ENCODE results near the gene PRR23E. TPM values are rescaled to one million over a fixed set of nuclear protein-coding genes. Genes with fewer than 3 reads are reported as not detected.

Gene PRR23E
- total RNA-seq, 2 experiments from 2014 or later: not detected

- Mint-ChIP-seq H3K27me3 (peaks cover 4% of the 10 kb centered on the region), H3K9me3 (peaks cover 7% of the 10 kb centered on the region), H3K27ac (no peak overlapping the region), H3K4me1 (peaks cover 15% of the 10 kb centered on the region), H3K36me3 (peaks cover 5% of the 10 kb centered on the region), H3K4me3 (no peak overlapping the region)
- ATAC-seq (ENCODE audit: low read depth) (no peak), DNase-seq (no peak)
- POLR2A ChIA-PET: no interaction called here
Measured at GRCh38 chr3:127224118-127224517, 31.2 kb downstream of the PRR23E start.

- Mint-ChIP-seq H3K27me3 (peaks cover 8% of the 10 kb centered on the region), H3K9me3 (peaks cover 16% of the 10 kb centered on the region), H3K4me3 (no peak overlapping the region), H3K4me1 (peaks cover 15% of the 10 kb centered on the region), H3K27ac (peak overlapping the region; percentile 55), H3K36me3 (peaks cover 5% of the 10 kb centered on the region)
- POLR2A ChIA-PET: no interaction called here
- DNase-seq (no peak), ATAC-seq (ENCODE audit: low read depth) (no peak)
Measured at GRCh38 chr3:127226457-127226856, 33.5 kb downstream of the PRR23E start.

- POLR2A ChIA-PET: no interaction called here
- H3K4me1 Mint-ChIP-seq: peaks cover 15% of the 10 kb centered on the region
- DNase-seq (no peak), ATAC-seq (ENCODE audit: low read depth) (no peak)
- H3K9me3 Mint-ChIP-seq: peaks cover 16% of the 10 kb centered on the region
- peak overlapping the region; percentile 56 for H3K27ac Mint-ChIP-seq
- peaks cover 5% of the 10 kb centered on the region for H3K36me3 Mint-ChIP-seq
- peaks cover 8% of the 10 kb centered on the region for H3K27me3 Mint-ChIP-seq
- H3K4me3 Mint-ChIP-seq: no peak overlapping the region
Measured at GRCh38 chr3:127226946-127227842, 34.3 kb downstream of the PRR23E start.

GRCh38 chr3:127228866-127229265 is 35.9 kb downstream of the PRR23E start:
- no peak overlapping the region for H3K4me3 Mint-ChIP-seq
- H3K9me3 Mint-ChIP-seq: peaks cover 16% of the 10 kb centered on the region
- ATAC-seq (ENCODE audit: low read depth) (no peak), DNase-seq (no peak)
- H3K36me3 Mint-ChIP-seq: peaks cover 5% of the 10 kb centered on the region
- H3K4me1 Mint-ChIP-seq: peaks cover 14% of the 10 kb centered on the region
- peaks cover 8% of the 10 kb centered on the region for H3K27me3 Mint-ChIP-seq
- no peak overlapping the region for H3K27ac Mint-ChIP-seq
- POLR2A ChIA-PET: no interaction called here

DNA sequence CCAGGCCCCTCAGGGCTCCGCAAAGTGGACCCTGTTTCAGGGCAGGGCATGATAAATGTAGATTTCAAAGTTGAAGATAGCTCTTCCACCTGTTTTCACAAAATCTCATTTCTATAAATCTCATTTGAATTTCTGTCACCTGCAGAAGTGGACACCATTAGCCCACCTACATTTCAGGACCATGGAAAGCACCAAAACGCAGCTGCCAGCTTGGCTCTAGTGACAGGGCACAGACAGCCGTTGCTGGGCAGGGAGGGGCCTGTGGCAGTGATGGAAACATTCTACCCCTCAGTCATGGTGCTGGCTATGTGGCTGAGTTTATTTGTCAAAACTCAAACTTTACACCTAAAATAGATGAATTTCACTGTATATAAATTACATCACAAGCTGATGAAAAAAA is 40.4 kb downstream of the PRR23E start:
- no peaks in the 10 kb centered on the region for H3K36me3 Mint-ChIP-seq
- ATAC-seq (ENCODE audit: low read depth) (no peak), DNase-seq (no peak)
- peaks cover 3% of the 10 kb centered on the region for H3K27me3 Mint-ChIP-seq
- no peaks in the 10 kb centered on the region for H3K4me1 Mint-ChIP-seq
- POLR2A ChIA-PET: no interaction called here
- H3K9me3 Mint-ChIP-seq: peaks cover 9% of the 10 kb centered on the region
- no peak overlapping the region for H3K4me3 Mint-ChIP-seq
- no peak overlapping the region for H3K27ac Mint-ChIP-seq

GRCh38 chr3:127234778-127235177 is 41.8 kb downstream of the PRR23E start:
- no peaks in the 10 kb centered on the region for H3K4me1 Mint-ChIP-seq
- no peak overlapping the region for H3K27ac Mint-ChIP-seq
- POLR2A ChIA-PET: no interaction called here
- H3K27me3 Mint-ChIP-seq: peaks cover 8% of the 10 kb centered on the region
- no peaks in the 10 kb centered on the region for H3K36me3 Mint-ChIP-seq
- ATAC-seq (ENCODE audit: low read depth): no peak
- H3K4me3 Mint-ChIP-seq: no peak overlapping the region
- H3K9me3 Mint-ChIP-seq: peaks cover 6% of the 10 kb centered on the region
- DNase-seq: no peak

GRCh38 chr3:127235706-127236105 is 42.8 kb downstream of the PRR23E start:
- H3K27ac Mint-ChIP-seq: no peak overlapping the region
- H3K9me3 Mint-ChIP-seq: peaks cover 4% of the 10 kb centered on the region
- H3K36me3 Mint-ChIP-seq: no peaks in the 10 kb centered on the region
- H3K4me3 Mint-ChIP-seq: no peak overlapping the region
- peaks cover 8% of the 10 kb centered on the region for H3K27me3 Mint-ChIP-seq
- no peak for ATAC-seq (ENCODE audit: low read depth)
- DNase-seq: no peak
- H3K4me1 Mint-ChIP-seq: no peaks in the 10 kb centered on the region
- POLR2A ChIA-PET: no interaction called here

- POLR2A ChIA-PET: no interaction called here
- Mint-ChIP-seq H3K4me1 (no peaks in the 10 kb centered on the region), H3K27ac (no peak overlapping the region), H3K27me3 (peaks cover 5% of the 10 kb centered on the region), H3K4me3 (no peak overlapping the region), H3K9me3 (peaks cover 6% of the 10 kb centered on the region), H3K36me3 (peaks cover 2% of the 10 kb centered on the region)
- DNase-seq: no peak
- no peak for ATAC-seq (ENCODE audit: low read depth)
Measured at GRCh38 chr3:127237835-127238234, 44.9 kb downstream of the PRR23E start.

DNA sequence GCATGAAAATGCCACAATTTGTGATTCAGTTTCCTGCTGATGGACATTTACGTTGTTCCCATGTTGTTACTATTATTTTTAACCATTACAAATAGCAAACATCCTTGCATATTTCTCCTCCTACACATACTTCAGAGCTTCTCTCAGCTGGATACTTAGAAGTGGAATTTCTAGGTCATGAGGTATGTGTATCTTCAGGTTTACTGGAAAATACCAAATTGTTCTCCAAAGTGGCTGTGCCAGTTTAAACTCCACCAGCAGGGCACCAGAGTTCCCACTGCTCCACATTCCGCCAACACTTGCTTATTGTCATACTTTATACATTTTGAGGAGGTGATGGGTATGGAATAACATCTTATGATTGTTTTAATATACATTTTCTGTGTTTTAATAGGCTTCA is 45.7 kb downstream of the PRR23E start:
- Mint-ChIP-seq H3K4me3 (no peak overlapping the region), H3K4me1 (no peaks in the 10 kb centered on the region), H3K9me3 (peaks cover 7% of the 10 kb centered on the region), H3K36me3 (peaks cover 2% of the 10 kb centered on the region), H3K27ac (no peak overlapping the region), H3K27me3 (peaks cover 5% of the 10 kb centered on the region)
- ATAC-seq (ENCODE audit: low read depth) (no peak), DNase-seq (no peak)
- POLR2A ChIA-PET: no interaction called here

DNA sequence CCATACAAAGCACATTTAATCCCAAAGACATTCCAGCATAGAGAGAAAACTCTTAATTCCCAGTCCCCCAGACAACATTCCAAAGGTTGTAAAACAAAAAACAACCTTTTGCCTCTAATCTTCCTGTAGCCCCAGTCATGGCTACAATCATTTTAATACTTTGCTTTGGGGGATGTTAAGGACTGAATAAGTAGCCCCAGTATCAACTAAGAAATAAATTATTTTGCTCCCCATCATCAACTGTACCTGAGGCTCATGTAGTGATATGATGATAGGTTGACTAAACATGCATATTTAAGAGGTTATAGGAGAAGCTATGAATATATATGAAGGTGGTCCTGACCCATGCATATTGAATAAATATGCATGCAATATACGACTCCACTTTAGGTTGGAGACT is 54.4 kb downstream of the PRR23E start:
- Mint-ChIP-seq H3K36me3 (no peaks in the 10 kb centered on the region), H3K9me3 (peaks cover 28% of the 10 kb centered on the region), H3K27ac (no peak overlapping the region), H3K27me3 (no peaks in the 10 kb centered on the region), H3K4me1 (no peaks in the 10 kb centered on the region), H3K4me3 (no peak overlapping the region)
- POLR2A ChIA-PET: no interaction called here
- DNase-seq: no peak
- no peak for ATAC-seq (ENCODE audit: low read depth)

Other genes starting within 250 kb of the PRR23E start
- gene PLXNA1, start 210.0 kb upstream of the PRR23E start, total RNA-seq: 1 to 10 TPM; 5.7 to 5.8 TPM
- gene PRR20G, start 94.9 kb downstream of the PRR23E start, total RNA-seq: not detected

Data from activated naive CD8-positive, alpha-beta T cell treated with anti-CD3 and anti-CD28 coated beads, Interleukin-2, amount 10 ng/mL, durations not matched to agents 7 days and 5 days (primary cell).